ENCODE results near the gene IRF3. TPM values are rescaled to one million over a fixed set of nuclear protein-coding genes. Genes with fewer than 3 reads are reported as not detected.
A peak's percentile ranks its signal among the peaks of the same experiment; 100 is the strongest.

IRF3 gene
- total and polyA plus RNA-seq, 2 donors (not counting 1 experiment from before 2014, with no cell fraction given) = 233 to 262 TPM

DNA sequence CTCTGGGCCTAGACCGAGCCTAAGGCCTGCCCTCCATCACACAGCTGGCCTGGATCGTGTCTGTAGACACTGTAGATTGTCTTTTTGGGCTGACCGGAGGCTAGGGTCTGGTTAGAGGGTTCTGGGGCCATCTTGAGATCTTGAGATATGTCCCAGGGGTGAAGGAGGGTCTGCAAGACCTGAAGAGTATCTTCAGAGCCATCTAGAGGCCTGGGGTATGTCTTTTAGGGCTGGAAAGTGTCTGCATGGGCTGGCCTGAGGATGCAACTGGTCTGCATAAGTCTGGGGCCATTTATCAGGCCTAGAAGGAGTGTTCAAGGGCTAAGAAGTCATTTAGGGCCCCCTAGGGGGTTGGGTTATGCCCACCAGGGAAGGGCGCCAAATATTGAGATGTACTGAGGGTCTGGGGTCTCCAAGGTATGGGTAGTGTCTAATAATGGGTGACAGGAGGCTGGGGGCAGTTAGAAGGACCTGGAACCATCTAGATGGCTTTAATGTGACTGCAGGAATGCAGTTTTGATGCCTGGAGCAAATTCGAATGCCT, 23.1 kb downstream of the IRF3 start:
- Histone ChIP-seq H3K27me3 (replicated peaks in 1 of 4; ENCODE audit: control extremely low read depth in 1 of 4, control insufficient read depth in 3 of 4, insufficient read depth in 4 of 4, low read length in 3 of 4) (no peaks in the 10 kb centered on the region), H3K4me2 (replicated peaks; ENCODE audit: low read depth, low read length, poor library complexity, severe bottlenecking) (peak overlapping the region; percentile 92), H3K4me1 (ENCODE audit: control insufficient read depth in 2 of 2, insufficient read depth in 2 of 2, low read length in 2 of 2) (peaks cover 37 to 55% of the 10 kb centered on the region in 2 donors), H3K4me3 (ENCODE audit: control extremely low read depth in 1 of 5, extremely low read depth in 1 of 5, insufficient read depth in 1 of 5, low read depth in 2 of 5, low read length in 4 of 5) (peak overlapping the region; percentile 64 to 97 (median 90)), H3K79me2 (ENCODE audit: control insufficient read depth, insufficient read depth, low read length) (peaks cover 64% of the 10 kb centered on the region), H3K27ac (ENCODE audit: low read length in 2 of 2) (peak overlapping the region; percentile 85 to 95), H3K36me3 (replicated peaks in 1 of 2; ENCODE audit: control extremely low read depth in 1 of 2, control insufficient read depth in 1 of 2, extremely low read depth in 1 of 2, insufficient read depth in 2 of 2, low read length in 1 of 2) (peaks cover 0 to 26% of the 10 kb centered on the region in 2 experiments), H4K20me1 (ENCODE audit: control insufficient read depth, insufficient read depth, low read length, poor library complexity, severe bottlenecking) (peaks cover 23% of the 10 kb centered on the region), H3K9ac (ENCODE audit: low read length) (peak overlapping the region; percentile 87), H3K9me3 (ENCODE audit: control extremely low read depth in 1 of 3, control insufficient read depth in 2 of 3, insufficient read depth in 1 of 3, low read length in 2 of 3) (no peaks in the 10 kb centered on the region), H2AFZ (ENCODE audit: insufficient read depth, low read depth, low read length, poor library complexity, severe bottlenecking) (peak overlapping the region; percentile 81)
- H3K27me3 Mint-ChIP-seq = no peaks in the 10 kb centered on the region
- H3K9me3 Mint-ChIP-seq (ENCODE audit: insufficient read depth) = no peaks in the 10 kb centered on the region
- WGBS (ENCODE audit: insufficient coverage) = 13% methylated on average over 5 of the region's 5 CpGs
- DNase-seq (no peak), ATAC-seq (ENCODE audit: low read depth) (no peak)
- TF ChIP-seq, protein P1, sequence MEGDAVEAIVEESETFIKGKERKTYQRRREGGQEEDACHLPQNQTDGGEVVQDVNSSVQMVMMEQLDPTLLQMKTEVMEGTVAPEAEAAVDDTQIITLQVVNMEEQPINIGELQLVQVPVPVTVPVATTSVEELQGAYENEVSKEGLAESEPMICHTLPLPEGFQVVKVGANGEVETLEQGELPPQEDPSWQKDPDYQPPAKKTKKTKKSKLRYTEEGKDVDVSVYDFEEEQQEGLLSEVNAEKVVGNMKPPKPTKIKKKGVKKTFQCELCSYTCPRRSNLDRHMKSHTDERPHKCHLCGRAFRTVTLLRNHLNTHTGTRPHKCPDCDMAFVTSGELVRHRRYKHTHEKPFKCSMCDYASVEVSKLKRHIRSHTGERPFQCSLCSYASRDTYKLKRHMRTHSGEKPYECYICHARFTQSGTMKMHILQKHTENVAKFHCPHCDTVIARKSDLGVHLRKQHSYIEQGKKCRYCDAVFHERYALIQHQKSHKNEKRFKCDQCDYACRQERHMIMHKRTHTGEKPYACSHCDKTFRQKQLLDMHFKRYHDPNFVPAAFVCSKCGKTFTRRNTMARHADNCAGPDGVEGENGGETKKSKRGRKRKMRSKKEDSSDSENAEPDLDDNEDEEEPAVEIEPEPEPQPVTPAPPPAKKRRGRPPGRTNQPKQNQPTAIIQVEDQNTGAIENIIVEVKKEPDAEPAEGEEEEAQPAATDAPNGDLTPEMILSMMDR (IDR thresholded peaks at IDR 0.05) = no peak
- TF ChIP-seq EZH2 (IDR thresholded peaks at IDR 0.05; ENCODE audit: borderline replicate concordance, insufficient read depth, low read depth, low read length, poor library complexity, severe bottlenecking) = no peak
- peak overlapping the region; percentile 95 for H3K27ac Mint-ChIP-seq
- intact Hi-C loops (cut with micrococcal nuclease) = loop anchor here (1.0 kb wide), 2 partner anchors 189 to 235 kb away; partner anchors contain the start of genes AKT1S1, ALDH16A1 and TBC1D17
- POLR2A ChIA-PET = interaction anchor here (0.6 to 3.4 kb wide), 7 partner anchors 22 to 208 kb away, joined by 3 to 53 read pairs (median 3); partner anchors contain the start of genes NOSIP, PRMT1 and PRRG2
- CTCF ChIA-PET = interaction anchor here (0.9 to 1.5 kb wide), 5 partner anchors 22 to 72 kb away, joined by 3 to 8 read pairs (median 3); partner anchors contain the start of genes IRF3, NOSIP and PRRG2
- peak overlapping the region; percentile 96 for H3K4me3 Mint-ChIP-seq
- peaks cover 53% of the 10 kb centered on the region for H3K4me1 Mint-ChIP-seq
